Measurements from ENCODE around the gene UBR1. TPM values are rescaled to one million over a fixed set of nuclear protein-coding genes. Genes with fewer than 3 reads are reported as not detected.

The UBR1 gene
- total and polyA plus RNA-seq, 2 donors (not counting 3 experiments of a cell fraction or from before 2014, with no cell fraction given), result 5.3 to 26.9 TPM

DNA sequence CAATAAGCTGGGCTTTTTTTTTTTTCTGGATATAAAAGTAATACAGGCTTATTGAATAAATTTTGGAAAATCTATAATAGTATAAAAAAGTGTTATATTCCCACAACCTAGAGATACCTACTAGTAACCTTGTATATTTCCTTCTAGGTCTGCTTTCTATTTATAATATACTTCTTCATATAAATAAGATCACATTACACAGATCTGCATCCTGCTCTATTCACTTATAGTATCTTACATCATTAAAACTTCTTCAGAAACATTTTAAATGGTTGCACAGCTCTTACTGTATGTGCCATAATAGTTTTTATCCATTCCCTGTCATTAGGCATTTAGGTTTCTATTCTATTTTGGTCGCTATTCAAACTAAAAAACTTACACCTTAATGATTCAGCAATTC lies 98.3 kb downstream of the UBR1 start:
- Histone ChIP-seq H4K20me1 (replicated peaks; ENCODE audit: control insufficient read depth, extremely low read depth, insufficient read depth, low read length) (no peaks in the 10 kb centered on the region), H3K4me3 (replicated peaks in 1 of 3; ENCODE audit: insufficient read depth in 1 of 3, low read depth in 1 of 3, low read length in 3 of 3) (no peak overlapping the region), H3K9me1 (replicated peaks; ENCODE audit: control insufficient read depth, extremely low read depth, insufficient read depth, low read length) (no peaks in the 10 kb centered on the region), H3K4me2 (ENCODE audit: insufficient read depth, low read length) (no peak overlapping the region), H3K27me3 (ENCODE audit: control insufficient read depth in 2 of 2, insufficient read depth in 2 of 2, low read length in 2 of 2) (no peaks in the 10 kb centered on the region), H3K79me2 (ENCODE audit: control insufficient read depth, insufficient read depth, low read length) (no peaks in the 10 kb centered on the region), H3K27ac (ENCODE audit: insufficient read depth, low read depth, low read length) (no peak overlapping the region), H2AFZ (ENCODE audit: low read depth, low read length) (no peak overlapping the region), H3K36me3 (ENCODE audit: control insufficient read depth in 2 of 2, extremely low read depth in 1 of 2, insufficient read depth in 2 of 2, low read length in 2 of 2) (peaks cover 6 to 8% of the 10 kb centered on the region in 2 experiments), H3K4me1 (ENCODE audit: control insufficient read depth, extremely low read depth, insufficient read depth, low read length) (no peaks in the 10 kb centered on the region), H3K9me3 (replicated peaks; ENCODE audit: control insufficient read depth, insufficient read depth, low read length) (no peaks in the 10 kb centered on the region), H3K9ac (replicated peaks; ENCODE audit: extremely low read depth, insufficient read depth, low read length) (no peak overlapping the region)
- FAIRE-seq (no peak), DNase-seq (ENCODE audit: low read depth, low spot score) (no peak)
- TF ChIP-seq MYC (IDR thresholded peaks at IDR 0.05; ENCODE audit: low read depth, low read length), result no peak
- TF ChIP-seq CTCF (IDR thresholded peaks at IDR 0.05; ENCODE audit: extremely low read depth in 1 of 2, insufficient read depth in 1 of 2, low read depth in 1 of 2, low read length in 2 of 2), result no peak
- no peak for TF ChIP-seq GATA2 (IDR thresholded peaks at IDR 0.05; ENCODE audit: insufficient read depth, insufficient read length, low read depth, low read length)
- TF ChIP-seq EZH2 (IDR thresholded peaks at IDR 0.05; ENCODE audit: borderline replicate concordance, low read depth, low read length, severe bottlenecking), result no peak
- TF ChIP-seq JUN (IDR thresholded peaks at IDR 0.05; ENCODE audit: borderline replicate concordance, insufficient read depth, insufficient read length, low read depth), result no peak
- no peak for TF ChIP-seq MAX (IDR thresholded peaks at IDR 0.05; ENCODE audit: insufficient read depth, insufficient read length)
- no TSS peak for BruUV-seq (replicated peaks)
- CTCF ChIA-PET, result interaction anchor here (0.9 kb wide), 1 partner anchor 8 kb away, joined by 4 read pairs; no protein-coding TSS in a partner anchor
- dilution Hi-C loops (cut with MboI; ENCODE audit: extremely low pct_ligation_motif_present, low sequenced_read_pairs) (no loop called here), intact Hi-C loops (cut with micrococcal nuclease) (no loop called here)
- POLR2A ChIA-PET, result no interaction called here
